Calu3 (cell line): ENCODE data around the gene SUMF1. TPM values are rescaled to one million over a fixed set of nuclear protein-coding genes. Genes with fewer than 3 reads are reported as not detected.

Experiments
- BruUV-seq: library from RNA; stranded (reverse); fragments of 400-500 nt; replicated peaks from 2 replicates; lab custom pipeline; 2021; lab: Mats Ljungman, UMichigan
- CTCF ChIA-PET: fragments of 300-600 bp; sonication (Branson Sonifier 250); formaldehyde crosslinking; loops from one replicate; lab custom pipeline; 2022; ENCODE audit warnings: antibody characterized with exemption; lab: Charles Lee
- DNase-seq: peaks from one replicate; pipeline ENCODE4 v3.0.0; 2022
- H3K27ac Mint-ChIP-seq: one replicate; pipeline ENCODE4 v1.8.0; 2022; ENCODE audit warnings: mixed read lengths; ENCODE audit not compliant: unreplicated experiment
- H3K27me3 Mint-ChIP-seq: one replicate; pipeline ENCODE4 v1.8.0; 2022; ENCODE audit warnings: mixed read lengths; ENCODE audit not compliant: unreplicated experiment
- H3K36me3 Mint-ChIP-seq: one replicate; pipeline ENCODE4 v1.8.0; 2022; ENCODE audit warnings: mild to moderate bottlenecking, moderate library complexity, mixed read lengths; ENCODE audit not compliant: insufficient read depth, unreplicated experiment
- H3K4me1 Mint-ChIP-seq: one replicate; pipeline ENCODE4 v1.8.0; 2022; ENCODE audit warnings: mild to moderate bottlenecking, low read depth, mixed read lengths; ENCODE audit not compliant: unreplicated experiment
- H3K4me3 Mint-ChIP-seq: one replicate; pipeline ENCODE4 v1.8.0; 2022; ENCODE audit warnings: mild to moderate bottlenecking, low read depth, moderate library complexity, mixed read lengths; ENCODE audit not compliant: unreplicated experiment
- H3K9me3 Mint-ChIP-seq: one replicate; pipeline ENCODE4 v1.8.0; 2022; ENCODE audit warnings: low read depth, mixed read lengths; ENCODE audit not compliant: unreplicated experiment
- intact Hi-C: fragments of 100-400 bp; cut with micrococcal nuclease; formaldehyde crosslinking; loops from one replicate; pipeline ENCODE4 v1.10.0; 2022; ENCODE audit not compliant: unreplicated experiment
- total RNA-seq: library from RNA; stranded (reverse); gene quantifications from 2 replicates; pipeline ENCODE4 v1.2.3, GENCODE V29; 2022
- TF ChIP-seq, protein P1 (sequence below): fragments of 200-600 bp; IDR thresholded peaks from one replicate; pipeline ENCODE4 v1.8.0; 2022; ENCODE audit warnings: antibody characterized with exemption; ENCODE audit not compliant: unreplicated experiment

Gene SUMF1
- total RNA-seq, 1 experiment from 2014 or later: 31.8 TPM

DNA sequence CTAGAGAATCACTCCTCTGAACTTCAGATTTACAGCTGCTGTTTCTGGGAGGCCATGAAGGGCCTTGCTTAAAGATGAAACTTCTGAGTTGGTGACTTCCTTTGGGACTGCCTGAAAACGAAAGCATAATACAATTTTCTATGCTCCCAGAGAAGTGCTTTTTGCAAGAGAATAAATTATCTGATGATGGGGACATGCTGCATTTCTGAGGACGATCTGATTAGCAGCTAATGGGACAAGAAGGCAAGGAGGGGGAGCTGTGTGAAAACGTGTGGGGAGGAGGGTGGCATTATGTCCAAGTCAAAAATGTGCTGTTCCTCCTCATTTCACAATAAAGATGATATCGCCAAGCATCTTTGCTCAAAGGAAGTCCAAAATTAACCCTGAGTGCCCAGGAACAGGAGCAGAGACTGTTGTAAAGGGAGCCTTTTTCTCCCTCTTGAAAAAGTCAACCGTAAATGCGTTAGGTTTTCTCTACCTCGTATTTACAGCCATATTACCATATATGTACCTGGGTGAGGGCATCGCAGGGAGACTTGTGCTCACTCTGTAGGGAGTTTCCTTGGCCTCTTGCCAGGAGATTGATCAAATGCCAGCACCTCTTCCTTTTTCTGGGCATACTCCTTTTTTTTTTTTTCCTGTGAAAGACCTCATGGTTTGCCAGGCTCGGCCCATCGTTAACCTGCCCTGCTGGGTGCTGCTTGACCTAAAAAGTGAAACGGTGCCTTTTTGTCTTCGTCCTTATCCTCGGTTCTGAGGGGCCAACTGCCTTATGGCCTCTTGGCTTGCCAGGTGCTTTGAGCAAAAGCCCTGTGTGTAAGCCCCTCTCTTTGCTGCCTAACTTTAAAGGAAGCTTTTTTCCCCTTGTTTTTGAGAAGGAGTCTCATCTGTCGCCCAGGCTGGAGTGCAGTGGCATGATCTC is 37.5 kb upstream of the SUMF1 start:
- H3K27ac Mint-ChIP-seq: no peak overlapping the region
- H3K9me3 Mint-ChIP-seq: no peaks in the 10 kb centered on the region
- no TSS peak for BruUV-seq
- peak overlapping the region; percentile 36 for H3K4me3 Mint-ChIP-seq
- intact Hi-C loops: no loop called here
- no peaks in the 10 kb centered on the region for H3K27me3 Mint-ChIP-seq
- CTCF ChIA-PET: no interaction called here
- H3K36me3 Mint-ChIP-seq: no peaks in the 10 kb centered on the region
- H3K4me1 Mint-ChIP-seq: peaks cover 13% of the 10 kb centered on the region
- peak; percentile 49 for DNase-seq
- TF ChIP-seq, protein P1, sequence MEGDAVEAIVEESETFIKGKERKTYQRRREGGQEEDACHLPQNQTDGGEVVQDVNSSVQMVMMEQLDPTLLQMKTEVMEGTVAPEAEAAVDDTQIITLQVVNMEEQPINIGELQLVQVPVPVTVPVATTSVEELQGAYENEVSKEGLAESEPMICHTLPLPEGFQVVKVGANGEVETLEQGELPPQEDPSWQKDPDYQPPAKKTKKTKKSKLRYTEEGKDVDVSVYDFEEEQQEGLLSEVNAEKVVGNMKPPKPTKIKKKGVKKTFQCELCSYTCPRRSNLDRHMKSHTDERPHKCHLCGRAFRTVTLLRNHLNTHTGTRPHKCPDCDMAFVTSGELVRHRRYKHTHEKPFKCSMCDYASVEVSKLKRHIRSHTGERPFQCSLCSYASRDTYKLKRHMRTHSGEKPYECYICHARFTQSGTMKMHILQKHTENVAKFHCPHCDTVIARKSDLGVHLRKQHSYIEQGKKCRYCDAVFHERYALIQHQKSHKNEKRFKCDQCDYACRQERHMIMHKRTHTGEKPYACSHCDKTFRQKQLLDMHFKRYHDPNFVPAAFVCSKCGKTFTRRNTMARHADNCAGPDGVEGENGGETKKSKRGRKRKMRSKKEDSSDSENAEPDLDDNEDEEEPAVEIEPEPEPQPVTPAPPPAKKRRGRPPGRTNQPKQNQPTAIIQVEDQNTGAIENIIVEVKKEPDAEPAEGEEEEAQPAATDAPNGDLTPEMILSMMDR: no peak

DNA sequence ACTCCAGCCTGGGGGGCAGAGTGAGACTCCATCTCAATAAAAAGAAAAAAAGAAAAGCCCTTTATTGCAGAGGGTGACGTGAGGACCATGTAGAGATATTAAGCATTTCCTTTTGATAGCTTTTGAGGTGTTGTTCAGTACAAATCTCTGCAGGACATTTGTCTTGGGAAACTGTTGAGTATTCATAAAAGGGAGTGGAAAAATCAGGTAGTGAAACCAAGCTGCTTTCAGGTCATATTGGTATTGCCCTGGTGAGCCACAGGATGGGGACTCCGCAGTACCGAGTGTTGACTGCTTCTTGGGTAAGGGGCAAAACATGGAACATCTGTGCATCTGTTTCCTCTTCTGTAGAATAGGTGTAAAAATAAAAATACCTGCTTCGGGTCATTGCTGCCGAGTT is 36.0 kb upstream of the SUMF1 start:
- H3K4me3 Mint-ChIP-seq: no peak overlapping the region
- peaks cover 13% of the 10 kb centered on the region for H3K4me1 Mint-ChIP-seq
- H3K27me3 Mint-ChIP-seq: no peaks in the 10 kb centered on the region
- CTCF ChIA-PET: no interaction called here
- H3K27ac Mint-ChIP-seq: no peak overlapping the region
- TF ChIP-seq, protein P1: no peak
- no peak for DNase-seq
- intact Hi-C loops: no loop called here
- no TSS peak for BruUV-seq
- no peaks in the 10 kb centered on the region for H3K9me3 Mint-ChIP-seq
- H3K36me3 Mint-ChIP-seq: no peaks in the 10 kb centered on the region

DNA sequence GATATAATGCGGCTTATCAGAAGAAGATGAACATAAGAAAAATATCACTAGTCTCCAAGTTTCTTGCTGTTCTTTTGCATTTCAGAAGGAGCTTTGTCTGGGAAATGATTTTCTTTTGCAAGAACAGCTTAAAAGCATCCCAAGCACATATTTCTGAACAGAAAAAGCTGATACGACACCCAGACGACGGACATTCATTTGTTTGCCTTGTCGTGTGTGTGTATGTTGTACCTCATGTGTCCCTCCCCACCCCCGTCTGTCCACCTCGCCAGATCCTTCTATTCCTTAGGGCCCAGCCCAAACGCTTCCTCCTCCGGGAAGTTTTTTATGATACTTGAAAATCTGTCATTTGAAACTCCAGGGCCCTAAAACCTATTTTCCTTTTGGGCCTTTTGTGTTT is 34.9 kb upstream of the SUMF1 start:
- no peak overlapping the region for H3K4me3 Mint-ChIP-seq
- intact Hi-C loops: no loop called here
- no peak for DNase-seq
- H3K27ac Mint-ChIP-seq: no peak overlapping the region
- CTCF ChIA-PET: no interaction called here
- H3K36me3 Mint-ChIP-seq: no peaks in the 10 kb centered on the region
- TF ChIP-seq, protein P1: no peak
- no TSS peak for BruUV-seq
- H3K4me1 Mint-ChIP-seq: peaks cover 13% of the 10 kb centered on the region
- no peaks in the 10 kb centered on the region for H3K9me3 Mint-ChIP-seq
- peaks cover under 1% of the 10 kb centered on the region for H3K27me3 Mint-ChIP-seq

DNA sequence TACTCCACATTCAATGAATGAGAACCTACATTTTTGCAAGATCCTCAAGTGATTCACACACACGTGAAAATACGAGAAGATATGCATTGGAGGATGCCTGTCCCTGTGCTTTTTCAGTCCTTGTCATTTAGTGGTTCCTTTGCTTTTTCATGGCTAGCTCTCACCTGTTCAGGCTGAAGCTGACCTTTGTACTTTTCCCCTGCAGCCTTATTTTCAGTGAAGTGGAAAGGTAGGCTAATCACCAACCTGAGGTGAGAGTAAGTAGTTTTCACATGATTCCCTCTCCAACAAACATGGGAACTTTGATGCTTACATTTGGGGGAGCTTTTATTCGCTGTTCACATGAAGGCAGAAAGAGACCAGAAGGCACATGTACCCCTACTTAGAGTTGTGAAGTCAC is 34.4 kb upstream of the SUMF1 start:
- Mint-ChIP-seq H3K36me3 (no peaks in the 10 kb centered on the region), H3K4me1 (peaks cover 13% of the 10 kb centered on the region), H3K9me3 (no peaks in the 10 kb centered on the region), H3K4me3 (no peak overlapping the region), H3K27ac (no peak overlapping the region), H3K27me3 (peaks cover 5% of the 10 kb centered on the region)
- BruUV-seq: no TSS peak
- CTCF ChIA-PET: no interaction called here
- TF ChIP-seq, protein P1: no peak
- no peak for DNase-seq
- intact Hi-C loops: no loop called here
